ENCODE measurements around the gene NAA25. TPM values are rescaled to one million over a fixed set of nuclear protein-coding genes. Genes with fewer than 3 reads are reported as not detected.

NAA25 gene
- total and polyA plus RNA-seq, 2 donors (not counting 1 experiment from before 2014, with no cell fraction given), result 5.9 to 40.8 TPM

GRCh38 chr12:112087851-112088250 lies 20.7 kb downstream of the NAA25 start:
- intact Hi-C loops (cut with micrococcal nuclease), result no loop called here

More at GRCh38 chr12:112087851-112088250, 20.7 kb downstream of the NAA25 start:
- Histone ChIP-seq H3K9ac (ENCODE audit: low read length) (no peak overlapping the region), H3K36me3 (replicated peaks in 1 of 2; ENCODE audit: control extremely low read depth in 1 of 2, control insufficient read depth in 1 of 2, extremely low read depth in 1 of 2, insufficient read depth in 2 of 2, low read length in 1 of 2) (peaks cover 11 to 59% of the 10 kb centered on the region in 2 experiments), H4K20me1 (ENCODE audit: control insufficient read depth, insufficient read depth, low read length, poor library complexity, severe bottlenecking) (peaks cover 26% of the 10 kb centered on the region), H3K9me3 (ENCODE audit: control extremely low read depth in 1 of 3, control insufficient read depth in 2 of 3, insufficient read depth in 1 of 3, low read length in 2 of 3) (no peaks in the 10 kb centered on the region), H3K4me3 (ENCODE audit: control extremely low read depth in 1 of 5, extremely low read depth in 1 of 5, insufficient read depth in 1 of 5, low read depth in 2 of 5, low read length in 4 of 5) (no peak overlapping the region), H3K27ac (ENCODE audit: low read length in 2 of 2) (no peak overlapping the region), H3K79me2 (ENCODE audit: control insufficient read depth, insufficient read depth, low read length) (peaks cover 49% of the 10 kb centered on the region), H2AFZ (ENCODE audit: insufficient read depth, low read depth, low read length, poor library complexity, severe bottlenecking) (no peak overlapping the region), H3K27me3 (replicated peaks in 1 of 4; ENCODE audit: control extremely low read depth in 1 of 4, control insufficient read depth in 3 of 4, insufficient read depth in 4 of 4, low read length in 3 of 4) (no peaks in the 10 kb centered on the region), H3K4me2 (replicated peaks; ENCODE audit: low read depth, low read length, poor library complexity, severe bottlenecking) (no peak overlapping the region), H3K4me1 (ENCODE audit: control insufficient read depth in 2 of 2, insufficient read depth in 2 of 2, low read length in 2 of 2) (no peaks in the 10 kb centered on the region)
- H3K4me3 Mint-ChIP-seq, result no peak overlapping the region
- ChIA-PET POLR2A (no interaction called here), CTCF (interaction anchor here (0.5 kb wide), 1 partner anchor 1576 kb away, joined by 5 read pairs; no protein-coding TSS in a partner anchor)
- no CpG with 5 or more reads among the region's 1 CpG for WGBS (ENCODE audit: insufficient coverage)
- H3K27ac Mint-ChIP-seq, result no peak overlapping the region
- DNase-seq (no peak), ATAC-seq (ENCODE audit: low read depth) (no peak)
- peaks cover 3% of the 10 kb centered on the region for H3K27me3 Mint-ChIP-seq
- TF ChIP-seq CTCF (IDR thresholded peaks at IDR 0.05) (no peak), EZH2 (IDR thresholded peaks at IDR 0.05; ENCODE audit: borderline replicate concordance, insufficient read depth, low read depth, low read length, poor library complexity, severe bottlenecking) (no peak)
- no peaks in the 10 kb centered on the region for H3K9me3 Mint-ChIP-seq (ENCODE audit: insufficient read depth)
- H3K4me1 Mint-ChIP-seq, result peaks cover 6% of the 10 kb centered on the region

Data from B cell (primary cell).